Stimulated activated CD8-positive, alpha-beta memory T cell treated with anti-CD3 and anti-CD28 coated beads, Interleukin-4, amount 100 ng/mL, for 4 hours (primary cell): ENCODE measurements around the gene NOX4.
"Not testable (repeated sequence)": the region's sequence is repeated elsewhere in the genome, so short reads cannot be mapped to it uniquely, and the experiment has no call there.

Experiments
- DNase-seq, 2 donors: peaks; one replicate each; pipeline ENCODE4 v3.0.0-alpha.2; 2020; ENCODE audit warnings: low read depth in 2 of 2, low spot score in 1 of 2

The NOX4 gene

DNA sequence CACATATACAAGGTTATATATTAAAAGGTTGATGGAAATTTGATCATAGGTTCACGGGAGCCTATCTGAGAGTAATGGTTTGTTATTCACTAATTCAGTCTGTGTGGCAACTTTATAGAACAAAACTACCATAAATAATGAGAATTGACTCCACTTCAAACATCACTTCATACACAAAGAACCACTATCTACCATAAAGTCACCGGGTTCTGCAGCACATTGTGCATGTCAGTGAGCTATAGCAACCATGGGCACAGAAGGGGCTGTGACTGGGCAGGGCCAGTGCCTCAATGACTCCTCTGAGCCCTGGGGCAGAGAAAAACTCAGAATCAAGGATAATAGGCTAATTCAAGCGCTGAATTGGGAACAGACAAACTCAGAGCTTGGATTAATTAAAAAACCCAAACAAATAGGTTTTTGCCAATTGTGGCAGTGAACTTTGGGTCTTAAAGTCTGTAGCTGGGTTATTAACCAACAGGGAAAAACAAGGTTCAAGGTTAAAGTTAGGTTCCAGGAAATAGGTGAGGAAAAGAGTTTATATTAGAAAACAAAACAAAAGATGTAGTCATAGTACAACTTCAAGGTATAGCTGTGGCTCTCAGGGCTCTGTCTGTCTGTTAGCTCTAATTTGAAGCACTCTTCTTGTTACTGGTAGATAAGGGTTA lies 181.7 kb downstream of the NOX4 start:
- DNase-seq: not testable (repeated sequence)

DNA sequence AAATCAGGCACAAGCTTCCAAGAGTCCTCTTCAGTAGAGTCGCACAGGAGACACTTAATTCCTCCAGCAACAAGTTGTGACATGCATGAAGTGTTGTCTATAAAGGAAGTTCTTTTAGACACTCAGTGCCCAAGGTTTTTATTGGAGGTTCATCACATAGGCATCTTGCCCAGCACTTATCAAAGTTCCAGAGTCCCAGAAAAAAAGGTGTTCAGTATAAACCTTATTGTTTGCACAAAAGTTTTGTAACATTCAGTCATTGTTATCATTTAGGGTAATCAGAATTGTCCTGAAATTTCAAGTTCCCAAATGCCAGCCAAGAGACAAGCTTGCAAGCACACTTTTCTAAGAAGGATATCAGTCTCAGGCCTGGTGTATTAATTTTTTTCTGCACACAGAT lies 182.9 kb downstream of the NOX4 start:
- not testable (repeated sequence) for DNase-seq

DNA sequence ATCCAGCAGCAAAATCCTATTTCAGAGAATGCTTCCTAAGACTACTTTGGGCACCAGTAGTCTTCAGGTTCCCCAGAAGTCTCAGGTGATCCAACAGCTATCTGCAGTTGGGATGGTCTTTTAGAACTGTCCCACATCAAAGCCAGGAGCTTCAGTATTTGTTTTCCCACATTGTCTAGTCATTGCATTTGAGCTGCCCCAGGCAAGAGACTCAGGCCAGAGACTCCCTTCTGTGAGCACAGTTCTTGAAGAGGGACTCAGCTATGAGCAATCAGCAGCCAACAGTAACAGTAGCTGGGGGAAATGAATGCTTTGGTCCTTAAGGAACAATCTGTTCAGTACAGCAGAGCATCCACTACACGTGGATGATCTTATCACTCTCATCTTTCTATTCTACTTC lies 188.1 kb downstream of the NOX4 start:
- DNase-seq: not testable (repeated sequence)

GRCh38 chr11:89295023-89295422 lies 196.2 kb downstream of the NOX4 start:
- DNase-seq: not testable (repeated sequence)

- no peak for DNase-seq
Observed at GRCh38 chr11:89293965-89294679, 197.1 kb downstream of the NOX4 start.

- DNase-seq: not testable (repeated sequence)
Observed at GRCh38 chr11:89288004-89288403, 203.2 kb downstream of the NOX4 start.

DNA sequence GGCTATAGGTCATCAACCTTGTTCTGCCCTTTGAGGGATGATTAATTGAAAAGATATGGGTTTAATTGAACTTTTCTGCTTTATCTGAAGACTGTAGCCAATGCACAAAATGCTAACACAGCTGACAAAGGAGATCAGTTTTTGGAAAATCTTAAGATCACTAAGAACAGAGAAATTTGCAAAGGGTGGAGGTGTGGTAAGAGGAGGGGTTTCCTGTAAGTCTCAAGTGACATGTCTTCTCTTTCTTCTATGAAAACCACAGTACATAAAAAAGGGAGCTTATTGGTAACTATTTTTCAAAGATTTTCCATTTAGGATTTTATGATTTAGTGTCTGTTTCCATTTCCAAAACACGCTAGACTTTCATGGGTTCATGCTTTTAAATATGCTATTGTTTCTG lies 204.6 kb downstream of the NOX4 start:
- not testable (repeated sequence) for DNase-seq

DNA sequence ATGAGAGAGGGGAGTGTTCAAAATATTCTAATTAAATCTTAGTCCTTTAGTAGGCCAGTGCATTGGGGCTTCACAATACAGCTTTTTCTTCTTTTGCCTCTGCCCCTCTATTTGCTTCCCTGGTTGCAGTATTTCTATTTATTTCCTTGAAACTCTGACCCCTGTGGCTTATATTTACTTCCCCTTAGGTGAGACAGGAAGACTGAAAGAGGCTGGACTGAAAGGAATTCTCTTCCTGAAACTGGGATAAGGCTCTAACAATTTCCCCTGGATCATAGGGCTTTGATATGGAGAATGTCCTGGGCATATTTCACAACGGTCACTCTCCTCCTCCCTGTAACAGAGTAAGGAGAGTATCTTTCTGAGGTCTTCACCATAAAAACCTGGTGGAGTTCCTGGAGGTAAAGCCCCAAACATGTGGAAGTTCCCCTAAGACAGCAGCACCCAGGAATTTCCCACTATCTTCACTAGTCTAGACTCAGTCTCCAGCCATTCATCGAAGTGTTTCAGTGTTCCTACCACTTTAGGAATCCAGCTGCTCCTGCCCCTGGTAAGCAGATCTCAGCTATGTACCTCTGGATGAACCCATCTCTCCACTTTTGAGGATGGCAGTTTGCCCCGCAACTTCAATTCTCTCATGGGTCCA lies 210.0 kb downstream of the NOX4 start:
- DNase-seq: not testable (repeated sequence)

DNA sequence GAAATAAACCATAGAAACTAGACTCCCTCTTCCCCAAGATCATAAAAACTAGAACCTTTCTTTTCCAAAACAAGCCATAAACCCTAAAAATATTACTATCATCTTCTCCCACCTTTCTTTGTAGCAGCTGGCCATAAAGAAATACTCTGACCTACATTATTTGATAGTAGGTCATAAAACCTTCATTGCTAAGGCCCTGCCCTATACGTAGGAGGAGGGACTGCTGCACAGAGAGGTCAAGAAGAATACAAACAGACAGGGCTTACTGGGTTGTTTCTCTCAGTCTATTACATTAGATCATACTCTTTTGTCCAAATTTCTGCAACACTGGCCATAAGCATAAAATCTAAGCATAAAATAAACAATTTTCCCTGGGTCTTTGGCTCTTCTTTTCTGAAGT lies 212.0 kb downstream of the NOX4 start:
- no peak for DNase-seq

- DNase-seq: no peak
Observed at GRCh38 chr11:89275966-89276365, 215.2 kb downstream of the NOX4 start.
